MG63 (cell line): ENCODE data around the gene TBXAS1. TPM values are rescaled to one million over a fixed set of nuclear protein-coding genes. Genes with fewer than 3 reads are reported as not detected.

Source experiments
- DNase-seq: peaks from one replicate; pipeline ENCODE4 v3.0.0-alpha.2; 2020
- H3K27me3 ChIP-seq: fragments of 250-450 bp; sonication (Bioruptor Pico); 2 replicates; pipeline ENCODE4 v1.5.1; 2020; ENCODE audit warnings: mild to moderate bottlenecking, moderate library complexity
- H3K36me3 ChIP-seq: fragments of 250-450 bp; sonication (Bioruptor Pico); 2 replicates; pipeline ENCODE4 v1.5.1; 2020; ENCODE audit warnings: mild to moderate bottlenecking, moderate library complexity
- H3K4me3 ChIP-seq: fragments of 250-450 bp; sonication (Bioruptor Pico); 2 replicates; pipeline ENCODE4 v1.5.1; 2020; ENCODE audit warnings: mild to moderate bottlenecking, moderate library complexity
- H3K9me3 ChIP-seq: fragments of 250-450 bp; sonication (Bioruptor Pico); 2 replicates; pipeline ENCODE4 v1.5.1; 2020; ENCODE audit warnings: mild to moderate bottlenecking, moderate library complexity
- total RNA-seq: library from RNA; depleted of rRNA; stranded (reverse); fragments of >200 nt; shearing (Covaris generic); gene quantifications from 2 replicates; pipeline ENCODE4 v1.2.3, GENCODE V29; 2014; ENCODE audit warnings: low replicate concordance; rRNA removed

TBXAS1 gene
- total RNA-seq, 1 experiment from 2014 or later = 0.56 TPM

DNA sequence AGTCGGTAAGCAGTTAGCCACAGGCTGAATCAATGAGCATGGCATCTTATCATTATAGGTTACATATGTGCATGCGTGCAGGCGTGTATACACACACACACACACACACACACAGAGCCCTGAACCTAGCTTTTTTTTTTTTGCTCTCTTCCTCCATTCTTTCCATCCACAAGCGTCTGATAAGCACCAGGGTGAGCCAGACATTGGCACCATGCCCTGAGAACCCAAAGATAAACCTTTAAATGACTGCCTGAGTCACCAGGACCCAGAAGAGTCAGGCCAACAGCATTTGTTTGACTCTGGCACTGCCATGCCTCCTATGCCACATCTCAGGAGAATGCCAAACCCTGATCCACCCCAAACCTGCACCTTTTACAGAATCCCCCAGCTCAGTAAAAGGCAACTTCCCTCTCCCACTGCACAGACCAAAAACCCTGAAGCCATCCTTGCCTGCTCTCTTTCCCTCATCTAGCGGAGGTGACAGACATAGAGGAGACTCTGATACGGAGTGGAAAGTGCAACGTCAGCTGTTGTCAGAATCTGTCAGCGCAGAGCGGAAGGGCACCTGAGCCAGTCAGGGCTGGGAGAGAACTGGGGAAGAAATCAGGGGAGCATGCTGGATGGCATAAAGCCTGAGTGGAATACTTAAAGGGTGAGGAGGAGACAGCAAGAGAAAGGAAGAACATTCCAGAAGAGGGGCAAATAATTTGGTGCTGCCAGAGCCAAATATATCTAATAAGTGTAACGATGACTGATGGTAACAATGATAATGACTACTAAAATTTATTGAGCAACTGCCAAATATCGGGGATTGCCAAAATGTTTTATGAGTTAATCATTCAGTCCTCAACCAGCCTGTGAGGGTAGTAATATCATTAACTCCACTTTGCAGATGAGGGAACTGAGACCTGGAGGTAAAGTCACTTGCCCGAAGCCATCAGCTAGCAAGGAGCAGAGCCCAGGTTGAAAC, 230.5 kb downstream of the TBXAS1 start:
- Histone ChIP-seq H3K9me3 (no peaks in the 10 kb centered on the region), H3K27me3 (no peaks in the 10 kb centered on the region), H3K4me3 (no peak overlapping the region), H3K36me3 (no peaks in the 10 kb centered on the region; the same call in none of the 2 replicates)
- peak; percentile 84 for DNase-seq

DNA sequence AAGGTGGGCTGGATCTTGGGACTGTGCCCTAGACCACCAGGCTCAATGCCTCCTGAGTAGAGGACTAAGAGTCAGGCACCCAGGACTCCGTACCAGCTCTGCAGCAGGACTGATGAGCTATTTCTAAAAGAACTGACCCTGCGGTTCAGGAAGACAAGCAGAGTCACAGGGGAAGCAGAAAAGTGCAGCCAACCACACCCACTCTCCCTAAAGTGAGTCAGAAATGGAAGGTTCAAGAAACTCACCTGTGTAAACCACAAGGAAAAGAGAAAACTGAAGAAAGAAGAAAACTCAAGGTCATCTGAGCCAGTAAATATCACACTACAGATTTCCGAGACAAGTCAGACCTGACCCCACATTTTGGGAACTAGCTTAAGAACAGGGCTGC, 231.2 kb downstream of the TBXAS1 start:
- Histone ChIP-seq H3K27me3 (no peaks in the 10 kb centered on the region), H3K9me3 (no peaks in the 10 kb centered on the region), H3K36me3 (no peaks in the 10 kb centered on the region; the same call in 1 of the 2 replicates), H3K4me3 (no peak overlapping the region)
- DNase-seq = no peak

DNA sequence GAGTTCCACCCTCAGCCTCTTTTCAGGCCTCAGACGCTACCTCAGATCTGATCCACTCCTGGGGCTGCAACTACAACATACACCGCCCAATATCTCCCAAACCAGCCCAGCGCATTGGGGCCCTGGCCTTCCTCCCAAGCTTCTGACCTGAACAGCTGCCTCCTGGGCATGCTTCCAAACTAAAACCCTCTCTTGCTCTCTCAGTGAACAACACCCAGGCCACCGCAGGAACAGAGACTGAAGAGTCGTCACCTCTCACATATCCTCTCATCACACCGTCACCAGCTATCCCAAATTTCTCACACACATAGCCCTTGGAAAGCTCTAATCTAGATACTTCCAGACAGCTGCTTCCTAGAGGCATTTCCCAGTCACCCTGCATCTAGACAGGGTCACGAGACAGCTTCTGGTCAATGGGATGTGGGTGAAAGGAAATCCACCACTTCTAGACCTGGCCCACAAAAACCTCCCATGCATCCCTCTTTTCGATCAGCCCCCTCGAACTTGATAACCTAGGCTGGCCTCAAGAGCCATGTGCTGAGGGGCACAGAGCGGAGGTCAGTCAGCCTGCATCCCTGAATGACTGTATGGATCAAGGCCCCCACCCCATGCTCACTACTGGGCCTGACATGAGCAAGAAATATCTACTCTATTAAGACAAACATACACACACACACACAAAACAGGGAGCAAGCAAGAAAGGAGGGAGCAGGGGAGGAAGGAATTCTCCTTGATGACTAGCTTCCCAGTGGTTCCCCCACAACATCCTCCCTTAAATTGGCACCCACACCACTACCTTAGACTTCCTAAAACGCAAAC, 231.9 kb downstream of the TBXAS1 start:
- Histone ChIP-seq H3K4me3 (peak overlapping the region; percentile 63; the same call in 1 of the 2 replicates), H3K36me3 (no peaks in the 10 kb centered on the region; the same call in 1 of the 2 replicates), H3K27me3 (no peaks in the 10 kb centered on the region), H3K9me3 (no peaks in the 10 kb centered on the region)
- peak; percentile 43 for DNase-seq

DNA sequence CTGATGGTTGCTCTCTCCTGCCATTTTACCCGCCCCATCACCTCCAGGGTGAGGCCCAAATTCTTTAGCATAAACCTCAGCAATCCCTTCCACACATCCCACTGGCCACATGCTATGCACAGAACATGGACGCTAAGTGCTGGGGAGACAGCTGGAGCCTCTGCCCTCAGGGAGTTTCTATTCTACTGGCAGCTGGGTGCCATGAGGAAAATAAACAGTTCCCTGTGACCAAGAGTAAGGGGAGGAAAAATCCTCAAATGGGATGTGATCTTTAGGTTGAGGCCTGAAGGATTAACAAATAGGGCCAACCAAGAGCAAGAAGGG, 232.5 kb downstream of the TBXAS1 start:
- Histone ChIP-seq H3K9me3 (no peaks in the 10 kb centered on the region), H3K27me3 (no peaks in the 10 kb centered on the region), H3K4me3 (peak overlapping the region; percentile 63), H3K36me3 (no peaks in the 10 kb centered on the region; the same call in 1 of the 2 replicates)
- DNase-seq = no peak

DNA sequence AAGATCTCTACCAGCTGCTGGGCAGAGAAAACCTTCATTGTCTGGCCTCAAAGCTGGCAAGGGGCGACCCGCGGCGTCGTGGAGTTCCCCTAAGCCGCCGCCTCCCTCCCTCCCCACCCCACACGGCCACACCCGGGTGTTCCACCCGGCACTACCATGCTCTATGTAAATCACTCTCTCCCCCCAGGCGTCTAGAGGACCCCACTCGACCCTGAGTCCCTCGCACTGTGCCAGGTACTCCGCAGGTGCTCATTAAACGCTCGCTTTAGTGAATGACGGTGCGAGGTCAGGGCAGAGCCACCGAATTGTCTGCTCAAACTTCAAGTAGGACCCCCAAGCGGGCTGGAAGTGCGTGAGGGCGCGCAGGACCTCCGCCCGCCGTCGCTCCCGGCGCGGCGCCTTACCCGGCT, 233.1 kb downstream of the TBXAS1 start:
- peak; percentile 28 for DNase-seq
- Histone ChIP-seq H3K9me3 (peaks cover 2% of the 10 kb centered on the region; the same call in 1 of the 2 replicates), H3K27me3 (no peaks in the 10 kb centered on the region), H3K4me3 (peak overlapping the region; percentile 63), H3K36me3 (no peaks in the 10 kb centered on the region; the same call in 1 of the 2 replicates)

DNA sequence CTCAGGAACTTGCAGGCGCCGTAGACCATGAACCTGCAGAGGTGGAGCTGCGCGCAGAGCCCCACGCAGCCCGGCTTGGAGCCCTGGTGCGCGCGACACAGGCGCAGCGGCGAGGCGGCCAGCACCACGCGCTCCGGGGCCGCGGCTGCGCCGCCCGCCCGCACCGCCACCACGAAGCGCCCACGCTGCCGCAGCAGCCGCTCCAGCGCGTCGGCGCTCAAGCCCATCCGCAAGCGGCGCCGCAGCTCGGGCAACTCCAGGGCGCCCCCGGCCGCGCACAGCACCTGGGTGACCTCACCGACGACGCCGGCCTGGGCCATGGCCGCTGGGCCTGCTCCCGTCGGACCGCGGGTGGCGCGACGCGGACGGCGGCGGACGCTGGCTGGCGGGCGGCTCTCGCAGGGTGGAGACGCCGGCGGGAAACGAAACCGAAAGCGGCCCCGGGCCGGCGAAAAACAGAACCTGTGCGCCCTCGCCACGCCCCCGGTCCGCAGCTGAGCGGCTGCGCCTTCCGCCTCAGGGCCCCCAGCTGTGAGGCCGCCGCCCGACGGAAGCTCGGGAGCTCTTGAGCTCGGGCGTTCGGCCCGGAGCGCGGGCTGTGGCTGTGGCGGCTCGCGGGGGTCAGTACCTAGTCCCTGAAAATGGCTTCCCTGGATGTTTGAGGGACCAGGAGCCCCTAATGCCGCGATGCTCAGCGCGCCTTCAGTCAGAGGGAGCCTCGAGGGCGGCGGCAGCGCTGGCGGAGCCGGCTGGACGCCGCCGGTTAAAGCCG, 233.7 kb downstream of the TBXAS1 start, which contains the start of gene PARP12:
Gene PARP12, minus strand, starts transcription at position 424 of the 772 bp plus-strand sequence. Its CDS starts 104 bp downstream, at position 320.
- Histone ChIP-seq H3K36me3 (no peaks in the 10 kb centered on the region), H3K4me3 (peak within 1 kb of the TSS; percentile 63), H3K27me3 (no peaks in the 10 kb centered on the region), H3K9me3 (peaks cover 2% of the 10 kb centered on the region)
- DNase-seq = peak; percentile 84

DNA sequence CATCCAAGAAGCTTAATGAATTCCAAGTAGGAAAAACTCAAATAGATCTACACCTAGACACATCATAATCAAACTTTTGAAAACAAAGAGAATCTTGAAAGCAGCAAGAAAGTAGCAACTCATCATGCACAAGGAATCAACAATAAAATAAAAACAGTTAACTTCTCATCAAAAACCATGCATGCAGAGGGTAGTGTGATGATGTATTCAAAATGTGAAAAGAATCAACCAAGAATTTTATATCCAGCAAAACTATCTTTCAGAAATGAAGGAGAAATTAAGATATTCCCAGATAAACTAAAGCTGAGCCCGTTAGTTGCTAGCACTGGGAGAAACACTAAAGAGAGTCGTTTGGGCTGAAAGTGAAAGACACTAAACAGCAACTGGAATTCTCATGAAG, 238.0 kb downstream of the TBXAS1 start:
- H3K4me3 ChIP-seq = no peak overlapping the region
- DNase-seq = no peak
- H3K27me3 ChIP-seq = no peaks in the 10 kb centered on the region
- H3K9me3 ChIP-seq = peaks cover 2% of the 10 kb centered on the region
- H3K36me3 ChIP-seq = no peaks in the 10 kb centered on the region

DNA sequence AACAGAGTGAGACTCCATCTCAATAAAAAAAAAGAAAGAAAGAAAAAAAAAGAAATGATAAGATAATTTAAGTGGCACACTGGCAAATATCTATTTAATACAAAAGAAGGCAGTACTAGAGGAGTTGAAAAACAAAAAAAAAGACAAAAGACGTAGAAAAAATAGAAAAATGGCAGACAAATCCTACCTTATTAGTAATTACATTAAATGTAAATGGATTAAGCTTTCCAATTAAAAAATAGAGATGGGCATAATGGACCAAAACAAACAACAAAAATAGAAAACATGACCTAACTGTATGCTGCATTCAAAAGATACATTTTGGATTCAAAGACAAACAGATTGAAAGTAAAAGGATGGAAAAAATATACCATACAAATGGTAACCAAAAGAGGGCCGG, 239.0 kb downstream of the TBXAS1 start:
- Histone ChIP-seq H3K9me3 (peaks cover 2% of the 10 kb centered on the region), H3K4me3 (no peak overlapping the region), H3K27me3 (no peaks in the 10 kb centered on the region), H3K36me3 (no peaks in the 10 kb centered on the region)
- DNase-seq = no peak

DNA sequence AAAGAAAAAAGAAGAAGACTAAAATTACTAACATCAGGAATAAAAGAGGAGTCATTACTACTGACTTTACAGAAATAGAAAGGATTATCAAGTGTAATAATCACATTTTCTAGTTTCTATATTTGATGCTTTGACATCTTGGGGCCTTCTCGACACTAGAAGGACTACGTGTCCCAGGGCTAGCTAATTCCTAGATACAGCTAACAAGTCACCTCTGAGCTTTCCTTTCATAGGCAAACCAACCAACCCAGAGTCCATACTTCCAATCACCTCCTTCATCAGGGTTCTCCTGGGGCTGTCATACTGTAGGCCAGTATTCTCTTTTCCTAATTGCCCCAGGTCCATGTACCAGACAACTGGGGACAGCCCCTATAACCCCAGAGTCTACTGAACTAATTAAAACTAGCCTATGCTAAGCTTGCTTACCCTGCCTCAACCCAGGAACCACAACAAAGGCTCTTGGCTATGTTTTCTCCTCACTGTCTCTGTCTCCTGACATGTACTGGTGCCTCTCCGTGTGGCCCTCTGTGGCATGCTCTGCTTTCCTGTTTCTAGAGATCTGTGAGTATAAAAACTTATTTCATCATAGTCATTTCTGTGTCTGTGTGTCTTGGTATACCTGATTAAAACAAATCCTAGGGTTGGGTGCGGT, 240.4 kb downstream of the TBXAS1 start:
- Histone ChIP-seq H3K4me3 (no peak overlapping the region), H3K9me3 (peaks cover 2% of the 10 kb centered on the region), H3K36me3 (no peaks in the 10 kb centered on the region), H3K27me3 (no peaks in the 10 kb centered on the region)
- no peak for DNase-seq

Other genes with a start within 250 kb of the TBXAS1 start
- gene HIPK2, start 51.3 kb upstream of the TBXAS1 start, total RNA-seq = 1.5 and 2.0 TPM in 2 replicates
- gene PARP12, start 233.7 kb downstream of the TBXAS1 start, total RNA-seq = 21.4 and 24.9 TPM in 2 replicates